Measurements from ENCODE around the gene MICU1. TPM values are rescaled to one million over a fixed set of nuclear protein-coding genes. Genes with fewer than 3 reads are reported as not detected.

The MICU1 gene
- total RNA-seq, 1 donor from 2014 or later: 28.7 TPM

- H3K4me3 ChIP-seq (ENCODE audit: insufficient read depth, low read depth, low read length): no peak overlapping the region
- no peaks in the 10 kb centered on the region for H3K4me1 Mint-ChIP-seq (ENCODE audit: low read depth, unreplicated experiment)
- H3K79me2 ChIP-seq (ENCODE audit: insufficient read depth, low read length): no peaks in the 10 kb centered on the region
- H3K27me3 Mint-ChIP-seq (ENCODE audit: low read depth, unreplicated experiment): no peaks in the 10 kb centered on the region
- no peak overlapping the region for H3K27ac Mint-ChIP-seq (ENCODE audit: unreplicated experiment)
- FAIRE-seq: no peak
- H3K9me3 ChIP-seq (ENCODE audit: insufficient read depth, low read depth, low read length): no peaks in the 10 kb centered on the region
- peaks cover 5% of the 10 kb centered on the region for H3K36me3 Mint-ChIP-seq (ENCODE audit: low read depth, unreplicated experiment)
- no peaks in the 10 kb centered on the region for H3K9me3 Mint-ChIP-seq (ENCODE audit: unreplicated experiment)
- DNase-seq (ENCODE audit: low read depth): no peak
- H3K4me3 Mint-ChIP-seq (ENCODE audit: unreplicated experiment): no peak overlapping the region
- no peak overlapping the region for H3K27ac ChIP-seq (ENCODE audit: low read depth, low read length)
- H3K36me3 ChIP-seq (ENCODE audit: insufficient read depth, low read length): peaks cover 2% of the 10 kb centered on the region
- H3K4me2 ChIP-seq (ENCODE audit: low read length): no peak overlapping the region
- H3K4me1 ChIP-seq (ENCODE audit: insufficient read depth, low read length): no peaks in the 10 kb centered on the region
- no peak overlapping the region for H3K9ac ChIP-seq (ENCODE audit: low read length)
- no peaks in the 10 kb centered on the region for H4K20me1 ChIP-seq (ENCODE audit: insufficient read depth, low read length)
- TF ChIP-seq EZH2 (IDR thresholded peaks at IDR 0.05; ENCODE audit: insufficient read depth, low read length) (no peak), CTCF (IDR thresholded peaks at IDR 0.05; ENCODE audit: insufficient read depth, low read depth, low read length) (no peak)
- no peak overlapping the region for H2AFZ ChIP-seq (ENCODE audit: low read depth, low read length)
- no peaks in the 10 kb centered on the region for H3K27me3 ChIP-seq (ENCODE audit: insufficient read depth, low read length)
These were observed 198.9 kb downstream of the MICU1 start for GRCh38 chr10:72426986-72427385.

- Mint-ChIP-seq H3K36me3 (ENCODE audit: low read depth, unreplicated experiment) (peaks cover 16% of the 10 kb centered on the region), H3K27me3 (ENCODE audit: low read depth, unreplicated experiment) (no peaks in the 10 kb centered on the region), H3K9me3 (ENCODE audit: unreplicated experiment) (peaks cover 3% of the 10 kb centered on the region), H3K27ac (ENCODE audit: unreplicated experiment) (no peak overlapping the region), H3K4me3 (ENCODE audit: unreplicated experiment) (no peak overlapping the region), H3K4me1 (ENCODE audit: low read depth, unreplicated experiment) (no peaks in the 10 kb centered on the region)
- H3K36me3 ChIP-seq (ENCODE audit: insufficient read depth, low read length): peaks cover 2% of the 10 kb centered on the region
- H2AFZ ChIP-seq (ENCODE audit: low read depth, low read length): no peak overlapping the region
- no peaks in the 10 kb centered on the region for H4K20me1 ChIP-seq (ENCODE audit: insufficient read depth, low read length)
- DNase-seq (ENCODE audit: low read depth) (peak; percentile 7), FAIRE-seq (no peak)
- H3K79me2 ChIP-seq (ENCODE audit: insufficient read depth, low read length): no peaks in the 10 kb centered on the region
- H3K27ac ChIP-seq (ENCODE audit: low read depth, low read length): no peak overlapping the region
- H3K27me3 ChIP-seq (ENCODE audit: insufficient read depth, low read length): no peaks in the 10 kb centered on the region
- no peak overlapping the region for H3K4me3 ChIP-seq (ENCODE audit: insufficient read depth, low read depth, low read length)
- H3K9ac ChIP-seq (ENCODE audit: low read length): no peak overlapping the region
- no peaks in the 10 kb centered on the region for H3K4me1 ChIP-seq (ENCODE audit: insufficient read depth, low read length)
- H3K4me2 ChIP-seq (ENCODE audit: low read length): no peak overlapping the region
- TF ChIP-seq EZH2 (IDR thresholded peaks at IDR 0.05; ENCODE audit: insufficient read depth, low read length): no peak
- no peaks in the 10 kb centered on the region for H3K9me3 ChIP-seq (ENCODE audit: insufficient read depth, low read depth, low read length)
These were observed 200.7 kb downstream of the MICU1 start for GRCh38 chr10:72425133-72425532.

- TF ChIP-seq CTCF (IDR thresholded peaks at IDR 0.05; ENCODE audit: insufficient read depth, low read depth, low read length) (no peak), EZH2 (IDR thresholded peaks at IDR 0.05; ENCODE audit: insufficient read depth, low read length) (no peak)
- Histone ChIP-seq H2AFZ (ENCODE audit: low read depth, low read length) (no peak overlapping the region), H3K27ac (ENCODE audit: low read depth, low read length) (no peak overlapping the region), H3K4me1 (ENCODE audit: insufficient read depth, low read length) (no peaks in the 10 kb centered on the region), H3K36me3 (ENCODE audit: insufficient read depth, low read length) (peaks cover 2% of the 10 kb centered on the region), H4K20me1 (ENCODE audit: insufficient read depth, low read length) (no peaks in the 10 kb centered on the region), H3K4me2 (ENCODE audit: low read length) (no peak overlapping the region), H3K9ac (ENCODE audit: low read length) (no peak overlapping the region), H3K27me3 (ENCODE audit: insufficient read depth, low read length) (no peaks in the 10 kb centered on the region), H3K4me3 (ENCODE audit: insufficient read depth, low read depth, low read length) (no peak overlapping the region), H3K79me2 (ENCODE audit: insufficient read depth, low read length) (no peaks in the 10 kb centered on the region), H3K9me3 (ENCODE audit: insufficient read depth, low read depth, low read length) (no peaks in the 10 kb centered on the region)
- H3K27ac Mint-ChIP-seq (ENCODE audit: unreplicated experiment): no peak overlapping the region
- peaks cover 20% of the 10 kb centered on the region for H3K36me3 Mint-ChIP-seq (ENCODE audit: low read depth, unreplicated experiment)
- FAIRE-seq: no peak
- H3K27me3 Mint-ChIP-seq (ENCODE audit: low read depth, unreplicated experiment): no peaks in the 10 kb centered on the region
- no peak overlapping the region for H3K4me3 Mint-ChIP-seq (ENCODE audit: unreplicated experiment)
- no peaks in the 10 kb centered on the region for H3K4me1 Mint-ChIP-seq (ENCODE audit: low read depth, unreplicated experiment)
- peaks cover 3% of the 10 kb centered on the region for H3K9me3 Mint-ChIP-seq (ENCODE audit: unreplicated experiment)
- DNase-seq (ENCODE audit: low read depth): no peak
These were observed 201.3 kb downstream of the MICU1 start for GRCh38 chr10:72424561-72424960.

Measured in astrocyte (in vitro differentiated cells and primary cell).